ENCODE measurements around the gene COMMD3.

GRCh38 chr10:22308390-22308789 lies 7.8 kb upstream of the COMMD3 start:
- TF ChIP-seq, protein P1, sequence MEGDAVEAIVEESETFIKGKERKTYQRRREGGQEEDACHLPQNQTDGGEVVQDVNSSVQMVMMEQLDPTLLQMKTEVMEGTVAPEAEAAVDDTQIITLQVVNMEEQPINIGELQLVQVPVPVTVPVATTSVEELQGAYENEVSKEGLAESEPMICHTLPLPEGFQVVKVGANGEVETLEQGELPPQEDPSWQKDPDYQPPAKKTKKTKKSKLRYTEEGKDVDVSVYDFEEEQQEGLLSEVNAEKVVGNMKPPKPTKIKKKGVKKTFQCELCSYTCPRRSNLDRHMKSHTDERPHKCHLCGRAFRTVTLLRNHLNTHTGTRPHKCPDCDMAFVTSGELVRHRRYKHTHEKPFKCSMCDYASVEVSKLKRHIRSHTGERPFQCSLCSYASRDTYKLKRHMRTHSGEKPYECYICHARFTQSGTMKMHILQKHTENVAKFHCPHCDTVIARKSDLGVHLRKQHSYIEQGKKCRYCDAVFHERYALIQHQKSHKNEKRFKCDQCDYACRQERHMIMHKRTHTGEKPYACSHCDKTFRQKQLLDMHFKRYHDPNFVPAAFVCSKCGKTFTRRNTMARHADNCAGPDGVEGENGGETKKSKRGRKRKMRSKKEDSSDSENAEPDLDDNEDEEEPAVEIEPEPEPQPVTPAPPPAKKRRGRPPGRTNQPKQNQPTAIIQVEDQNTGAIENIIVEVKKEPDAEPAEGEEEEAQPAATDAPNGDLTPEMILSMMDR (IDR thresholded peaks at IDR 0.05) = no peak
- TF ChIP-seq EZH2 (IDR thresholded peaks at IDR 0.05; ENCODE audit: borderline replicate concordance, insufficient read depth, low read depth, low read length, poor library complexity, severe bottlenecking) = no peak

Data from B cell (primary cell).